Measurements from ENCODE around the gene SMYD3. TPM values are rescaled to one million over a fixed set of nuclear protein-coding genes. Genes with fewer than 3 reads are reported as not detected.

SMYD3 gene
- total and polyA plus RNA-seq, 12 donors = 13.5 to 78.2 (median 26.8) TPM

DNA sequence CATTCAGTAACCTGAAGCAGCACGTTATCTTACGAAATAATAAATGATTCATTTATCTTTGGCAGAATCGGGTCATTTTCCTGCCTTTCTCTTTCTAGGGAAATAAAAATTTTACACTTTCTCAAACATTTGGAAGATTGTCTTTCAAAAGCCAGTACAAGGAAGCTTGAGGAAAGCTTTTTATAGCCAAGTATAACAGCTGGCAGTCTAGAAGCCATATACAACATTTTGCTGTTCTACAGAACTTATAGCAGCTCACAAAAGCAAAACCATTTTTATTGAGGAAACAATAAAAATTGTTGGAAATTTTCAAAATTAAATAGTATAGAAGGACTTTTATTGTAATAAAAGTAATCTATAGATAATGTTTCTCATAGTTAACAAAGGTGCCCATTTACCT, 448.6 kb downstream of the SMYD3 start:
- TF ChIP-seq POLR2A (IDR thresholded peaks at IDR 0.05) (no peak), CTCF (IDR thresholded peaks at IDR 0.05) (no peak)
- no peak for DNase-seq
- 21 to 35% (median 26%) methylated on average over 3 of the region's 3 CpGs for WGBS, 4 donors

DNA sequence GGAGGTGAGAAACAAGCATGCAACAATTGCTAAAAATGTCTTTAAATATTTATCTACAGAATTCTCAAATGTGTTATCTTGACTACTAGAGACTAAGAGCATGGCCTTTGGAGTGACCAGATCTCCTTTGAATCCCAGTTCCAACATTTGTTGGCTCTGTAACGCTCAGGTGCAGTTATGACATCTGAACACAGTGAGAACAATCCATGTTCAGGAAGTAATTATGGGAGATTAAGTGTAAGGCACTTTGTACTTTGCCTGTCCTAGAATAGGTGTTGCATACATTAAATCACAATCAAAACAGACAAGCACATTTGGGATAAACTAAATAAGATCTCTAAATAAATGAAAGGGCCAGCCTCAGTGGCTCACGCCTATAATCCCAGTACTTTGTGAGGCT, 454.5 kb downstream of the SMYD3 start:
- H3K4me3 ChIP-seq = no peak overlapping the region
- no peak for TF ChIP-seq CTCF (IDR thresholded peaks at IDR 0.05)
- TF ChIP-seq POLR2A (IDR thresholded peaks at IDR 0.05) = no peak
- H3K9me3 ChIP-seq (replicated peaks in 1 of 3) = no peaks in the 10 kb centered on the region
- WGBS, 4 donors = 88 to 97% (median 94%) methylated on average over 2 of the region's 2 CpGs
- H3K27ac ChIP-seq = no peak overlapping the region
- no peaks in the 10 kb centered on the region for H3K4me1 ChIP-seq (replicated peaks in 1 of 2)
- no peaks in the 10 kb centered on the region for H3K27me3 ChIP-seq
- intact Hi-C loops (cut with DNase I) = no loop called here
- DNase-seq = no peak
- H3K36me3 ChIP-seq (replicated peaks in 1 of 2) = no peaks in the 10 kb centered on the region

More for the DNA sequence above, 448.6 kb downstream of the SMYD3 start:
- Histone ChIP-seq H3K27ac (no peak overlapping the region), H3K36me3 (replicated peaks in 1 of 2) (no peaks in the 10 kb centered on the region), H3K4me3 (no peak overlapping the region), H3K4me1 (replicated peaks in 1 of 2) (peaks cover 0 to 3% of the 10 kb centered on the region in 2 donors), H3K27me3 (no peaks in the 10 kb centered on the region), H3K9me3 (replicated peaks in 1 of 3) (no peaks in the 10 kb centered on the region)
- intact Hi-C loops (cut with DNase I) = no loop called here

GRCh38 chr1:246051909-246052518, 455.1 kb downstream of the SMYD3 start:
- TF ChIP-seq CTCF (IDR thresholded peaks at IDR 0.05) (no peak), POLR2A (IDR thresholded peaks at IDR 0.05) (no peak)
- Histone ChIP-seq H3K9me3 (replicated peaks in 1 of 3) (no peaks in the 10 kb centered on the region), H3K36me3 (replicated peaks in 1 of 2) (no peaks in the 10 kb centered on the region), H3K4me1 (replicated peaks in 1 of 2) (no peaks in the 10 kb centered on the region), H3K27ac (no peak overlapping the region), H3K27me3 (no peaks in the 10 kb centered on the region), H3K4me3 (no peak overlapping the region)
- no peak for DNase-seq
- intact Hi-C loops (cut with DNase I) = no loop called here
- 65 to 75% (median 66%) methylated on average over 4 of the region's 4 CpGs for WGBS, 4 donors

DNA sequence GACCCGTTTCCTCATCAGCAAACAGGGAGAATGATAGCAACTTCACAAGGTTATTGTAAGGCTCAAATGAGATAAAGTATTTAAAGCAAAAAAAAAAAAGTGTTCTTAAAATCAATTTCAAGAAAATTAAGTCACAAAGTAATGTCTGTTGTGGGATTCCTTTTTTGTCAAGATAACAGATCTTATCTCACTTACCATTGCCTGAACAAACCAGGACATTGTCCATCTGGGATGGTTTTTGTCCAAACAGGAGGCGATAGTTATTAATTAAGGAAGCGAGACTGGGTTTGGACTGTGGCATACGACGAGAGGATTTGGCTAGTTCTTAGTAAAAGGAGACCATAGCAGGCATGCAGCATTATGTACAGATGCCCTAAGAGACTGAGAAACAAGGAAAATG, 458.4 kb downstream of the SMYD3 start:
- no peak overlapping the region for H3K4me3 ChIP-seq
- intact Hi-C loops (cut with DNase I) = no loop called here
- WGBS, 4 donors = 77 to 86% (median 85%) methylated on average over 5 of the region's 5 CpGs
- no peaks in the 10 kb centered on the region for H3K9me3 ChIP-seq (replicated peaks in 1 of 3)
- no peaks in the 10 kb centered on the region for H3K4me1 ChIP-seq (replicated peaks in 1 of 2)
- H3K36me3 ChIP-seq (replicated peaks in 1 of 2) = no peaks in the 10 kb centered on the region
- DNase-seq = no peak
- H3K27ac ChIP-seq = no peak overlapping the region
- H3K27me3 ChIP-seq = no peaks in the 10 kb centered on the region
- TF ChIP-seq POLR2A (IDR thresholded peaks at IDR 0.05) (no peak), CTCF (IDR thresholded peaks at IDR 0.05) (no peak)

Measured in adrenal gland (tissue), 12 donors.